ENCODE measurements around the gene ZNF648. TPM values are rescaled to one million over a fixed set of nuclear protein-coding genes. Genes with fewer than 3 reads are reported as not detected.
"Not testable (repeated sequence)": the region's sequence is repeated elsewhere in the genome, so short reads cannot be mapped to it uniquely, and the experiment has no call there.

The ZNF648 gene
- total RNA-seq (2014; rRNA removed; shearing (Covaris generic)), result not detected in 2 replicates

- no peak for DNase-seq (ENCODE audit: low read depth)
These were observed at the start of gene ZNF648 for GRCh38 chr1:182061594-182061993. ZNF648 (minus strand) TSS chr1:182061712; CDS start chr1:182058010, 3,702 bp downstream.

- no peak for DNase-seq (ENCODE audit: low read depth)
These were observed 49.1 kb upstream of the ZNF648 start for GRCh38 chr1:182110635-182111034.

GRCh38 chr1:182109771-182110170, 48.3 kb upstream of the ZNF648 start:
- no peak for DNase-seq (ENCODE audit: low read depth)

- DNase-seq (ENCODE audit: low read depth), result no peak
These were observed 45.7 kb upstream of the ZNF648 start for GRCh38 chr1:182107209-182107608.

- DNase-seq (ENCODE audit: low read depth), result no peak
These were observed 40.5 kb upstream of the ZNF648 start for GRCh38 chr1:182102043-182102416.

- peak; percentile 27 for DNase-seq (ENCODE audit: low read depth)
These were observed 40.0 kb upstream of the ZNF648 start for GRCh38 chr1:182101415-182102042.

GRCh38 chr1:182098301-182098700, 36.8 kb upstream of the ZNF648 start:
- DNase-seq (ENCODE audit: low read depth), result no peak

- no peak for DNase-seq (ENCODE audit: low read depth)
These were observed 34.4 kb upstream of the ZNF648 start for GRCh38 chr1:182095946-182096345.

GRCh38 chr1:182094514-182095005, 33.0 kb upstream of the ZNF648 start:
- DNase-seq (ENCODE audit: low read depth), result not testable (repeated sequence)

GRCh38 chr1:182093781-182094180, 32.3 kb upstream of the ZNF648 start:
- DNase-seq (ENCODE audit: low read depth), result no peak

- no peak for DNase-seq (ENCODE audit: low read depth)
These were observed 30.8 kb upstream of the ZNF648 start for GRCh38 chr1:182092336-182092735.

- no peak for DNase-seq (ENCODE audit: low read depth)
These were observed 29.6 kb upstream of the ZNF648 start for GRCh38 chr1:182091083-182091482.

GRCh38 chr1:182087719-182088350, 26.3 kb upstream of the ZNF648 start:
- DNase-seq (ENCODE audit: low read depth), result peak; percentile 49

- no peak for DNase-seq (ENCODE audit: low read depth)
These were observed 25.8 kb upstream of the ZNF648 start for GRCh38 chr1:182087304-182087703.

GRCh38 chr1:182086620-182087019, 25.1 kb upstream of the ZNF648 start:
- DNase-seq (ENCODE audit: low read depth), result no peak

- DNase-seq (ENCODE audit: low read depth), result no peak
These were observed 24.6 kb upstream of the ZNF648 start for GRCh38 chr1:182086136-182086535.

GRCh38 chr1:182085726-182086125, 24.2 kb upstream of the ZNF648 start:
- no peak for DNase-seq (ENCODE audit: low read depth)

GRCh38 chr1:182084487-182085316, 23.2 kb upstream of the ZNF648 start:
- peak; percentile 77 for DNase-seq (ENCODE audit: low read depth)

- no peak for DNase-seq (ENCODE audit: low read depth)
These were observed 22.5 kb upstream of the ZNF648 start for GRCh38 chr1:182083851-182084486.

GRCh38 chr1:182080955-182081582, 19.6 kb upstream of the ZNF648 start:
- DNase-seq (ENCODE audit: low read depth), result peak; percentile 40

- DNase-seq (ENCODE audit: low read depth), result no peak
These were observed 18.5 kb upstream of the ZNF648 start for GRCh38 chr1:182080040-182080439.

- DNase-seq (ENCODE audit: low read depth), result no peak
These were observed 10.4 kb upstream of the ZNF648 start for GRCh38 chr1:182071924-182072323.
